NT2/D1 (cell line): ENCODE results near the gene VAPA.

ENCODE experiments used
- YY1 ChIP-seq: IDR thresholded peaks from 2 replicates; pipeline ENCODE4 v1.6.1; 2011; ENCODE audit not compliant: insufficient read length, insufficient read depth
- ZNF274 ChIP-seq: IDR thresholded peaks from 2 replicates; pipeline ENCODE4 v1.6.1; 2011; ENCODE audit warnings: mild to moderate bottlenecking, low read depth, low read length

GRCh38 chr18:9994026-9994570, 80.3 kb downstream of the VAPA start:
- no peak for TF ChIP-seq YY1
- no peak for TF ChIP-seq ZNF274
